Stimulated activated CD8-positive, alpha-beta memory T cell treated with anti-CD3 and anti-CD28 coated beads, Interleukin-15, amount 100 ng/mL, for 24 hours (primary cell): ENCODE measurements around the gene INKA1.
"Not testable (repeated sequence)": the region's sequence is repeated elsewhere in the genome, so short reads cannot be mapped to it uniquely, and the experiment has no call there.

Source experiments
- DNase-seq: peaks from one replicate; pipeline ENCODE4 v3.0.0-alpha.2; 2020; ENCODE audit warnings: low read depth

Gene INKA1

GRCh38 chr3:49807431-49808114 lies 4.5 kb downstream of the INKA1 start:
- no peak for DNase-seq

GRCh38 chr3:49812916-49813496 lies 9.9 kb downstream of the INKA1 start:
- no peak for DNase-seq

- DNase-seq = no peak
These were observed 10.6 kb downstream of the INKA1 start, which contains the start of gene UBA7 for GRCh38 chr3:49813497-49814174. TSS of gene UBA7 (minus strand) at chr3:49813953. CDS start at chr3:49813787, 166 bp downstream.

GRCh38 chr3:49823131-49823530 lies 20.1 kb downstream of the INKA1 start:
- not testable (repeated sequence) for DNase-seq

- no peak for DNase-seq
These were observed 23.0 kb downstream of the INKA1 start for GRCh38 chr3:49826016-49826415.

- DNase-seq = no peak
These were observed 28.3 kb downstream of the INKA1 start for GRCh38 chr3:49831341-49831740.

- peak; percentile 44 for DNase-seq
These were observed 36.2 kb downstream of the INKA1 start for GRCh38 chr3:49839193-49839809.

GRCh38 chr3:49840388-49840787 lies 37.3 kb downstream of the INKA1 start:
- DNase-seq = no peak

- DNase-seq = no peak
These were observed 38.1 kb downstream of the INKA1 start for GRCh38 chr3:49841126-49841696.

GRCh38 chr3:49841806-49842205 lies 38.7 kb downstream of the INKA1 start:
- no peak for DNase-seq

- no peak for DNase-seq
These were observed 39.9 kb downstream of the INKA1 start for GRCh38 chr3:49842843-49843517.

GRCh38 chr3:49844464-49845183 lies 41.6 kb downstream of the INKA1 start:
- no peak for DNase-seq

GRCh38 chr3:49845694-49846093 lies 42.6 kb downstream of the INKA1 start:
- DNase-seq = no peak
